HFF-Myc (cell line): ENCODE data around the gene CHKB.
A peak's percentile ranks its signal among the peaks of the same experiment; 100 is the strongest.

Experiments used
- DNase-seq: peaks from one replicate; pipeline ENCODE4 v3.0.0-alpha.2; 2011; ENCODE audit warnings: low read depth; ENCODE audit errors: extremely low read depth
- H3K4me3 ChIP-seq: replicated peaks from 2 replicates; pipeline ENCODE4 v1.5.1; 2011; ENCODE audit warnings: low read depth, mild to moderate bottlenecking, control low read depth, low read length
- CTCF ChIP-seq: IDR thresholded peaks from 2 replicates; pipeline ENCODE4 v1.5.1; 2012; ENCODE audit warnings: mild to moderate bottlenecking, low read depth, low read length, control low read depth; ENCODE audit errors: missing control alignments

The CHKB gene

GRCh38 chr22:50529416-50529896 lies 53.2 kb downstream of the CHKB start:
- H3K4me3 ChIP-seq, result peak overlapping the region; percentile 43
- TF ChIP-seq CTCF, result no peak
- DNase-seq, result no peak
